GM23338 (cell line): ENCODE measurements around the gene TAB3. TPM values are rescaled to one million over a fixed set of nuclear protein-coding genes. Genes with fewer than 3 reads are reported as not detected.

Experiments
- ATAC-seq: fragments of 200-7000 bp; cut with Tn5 transposase; 3 replicates; pipeline ENCODE4 v1.9.1; 2020
- DNase-seq: peaks from one replicate; pipeline ENCODE4 v3.0.0-alpha.2; 2015; ENCODE audit warnings: low spot score
- H2AFZ ChIP-seq: fragments of 200-600 bp; sonication (generic); 2 replicates; pipeline ENCODE4 v1.8.0; 2016; ENCODE audit warnings: antibody characterized with exemption, mild to moderate bottlenecking, moderate library complexity
- H3F3A ChIP-seq: fragments of 200-600 bp; sonication (generic); replicated peaks from 2 replicates; pipeline ENCODE4 v1.8.0; 2017; ENCODE audit warnings: antibody characterized with exemption, mixed run types, low read depth
- H3K27ac ChIP-seq: fragments of 200-600 bp; sonication (generic); 2 replicates; pipeline ENCODE4 v1.6.1; 2016; ENCODE audit warnings: low read depth
- H3K27me3 ChIP-seq: fragments of 200-600 bp; sonication (generic); 2 replicates; pipeline ENCODE4 v1.8.0; 2016; ENCODE audit warnings: mild to moderate bottlenecking, mixed run types, moderate library complexity; ENCODE audit not compliant: insufficient read depth
- H3K36me3 ChIP-seq: fragments of 200-600 bp; sonication (generic); 2 replicates; pipeline ENCODE4 v1.8.0; 2016; ENCODE audit warnings: mild to moderate bottlenecking; ENCODE audit not compliant: insufficient read depth
- H3K4me1 ChIP-seq: fragments of 200-600 bp; sonication (generic); 2 replicates; pipeline ENCODE4 v1.8.0; 2016; ENCODE audit warnings: mild to moderate bottlenecking, moderate library complexity; ENCODE audit not compliant: insufficient read depth
- H3K4me2 ChIP-seq: fragments of 200-600 bp; sonication (generic); 2 replicates; pipeline ENCODE4 v1.7.1; 2017; ENCODE audit warnings: mixed run types
- H3K4me3 ChIP-seq: fragments of 200-600 bp; sonication (generic); 2 replicates; pipeline ENCODE4 v1.6.1; 2016; ENCODE audit warnings: mixed run types
- H3K79me2 ChIP-seq: fragments of 200-600 bp; sonication (generic); replicated peaks from 2 replicates; pipeline ENCODE4 v1.8.0; 2017; ENCODE audit warnings: mild to moderate bottlenecking; ENCODE audit not compliant: insufficient read depth
- H3K9me2 ChIP-seq: fragments of 200-600 bp; sonication (generic); 2 replicates; pipeline ENCODE4 v1.8.0; 2017; ENCODE audit not compliant: insufficient read depth
- H4K20me1 ChIP-seq: fragments of 200-600 bp; sonication (generic); replicated peaks from 2 replicates; pipeline ENCODE4 v1.8.0; 2017; ENCODE audit warnings: mild to moderate bottlenecking; ENCODE audit not compliant: insufficient read depth
- H3K27ac Mint-ChIP-seq: 2 replicates; pipeline ENCODE4 v1.8.0; 2020; ENCODE audit warnings: inconsistent platforms, mild to moderate bottlenecking, moderate library complexity, mixed read lengths
- H3K27me3 Mint-ChIP-seq: 3 replicates; pipeline ENCODE4 v1.8.0; 2022; ENCODE audit warnings: low read depth, mild to moderate bottlenecking, moderate library complexity, mixed read lengths, inconsistent platforms; ENCODE audit not compliant: insufficient read depth, poor library complexity
- H3K36me3 Mint-ChIP-seq: 3 replicates; pipeline ENCODE4 v1.8.0; 2021; ENCODE audit warnings: low read depth, mild to moderate bottlenecking, inconsistent platforms, moderate library complexity, mixed read lengths
- H3K4me1 Mint-ChIP-seq: 3 replicates; pipeline ENCODE4 v1.8.0; 2020; ENCODE audit warnings: mild to moderate bottlenecking, inconsistent platforms, mixed read lengths
- H3K4me3 Mint-ChIP-seq: 3 replicates; pipeline ENCODE4 v1.8.0; 2021; ENCODE audit warnings: moderate library complexity, mild to moderate bottlenecking, inconsistent platforms, mixed read lengths
- H3K9me3 Mint-ChIP-seq: 3 replicates; pipeline ENCODE4 v1.8.0; 2020; ENCODE audit warnings: moderate library complexity, mild to moderate bottlenecking, inconsistent platforms, mixed read lengths
- CREB1 ChIP-seq: fragments of 250-450 bp; sonication (Bioruptor Pico); IDR thresholded peaks from 2 replicates; pipeline ENCODE4 v1.5.0; 2020; ENCODE audit warnings: low read depth, mild to moderate bottlenecking, moderate library complexity
- ETS1 ChIP-seq: IDR thresholded peaks from 2 replicates; pipeline ENCODE4 v1.6.1; 2016; ENCODE audit warnings: antibody characterized with exemption
- EZH2 ChIP-seq: fragments of 200-600 bp; sonication (generic); IDR thresholded peaks from one replicate; pipeline ENCODE4 v1.8.0; 2017; ENCODE audit warnings: antibody characterized with exemption, mild to moderate bottlenecking, low read depth; ENCODE audit not compliant: unreplicated experiment
- EZH2phosphoT487 ChIP-seq: fragments of 200-600 bp; sonication (generic); IDR thresholded peaks from one replicate; pipeline ENCODE4 v1.8.1; 2018; ENCODE audit warnings: antibody characterized with exemption; ENCODE audit not compliant: unreplicated experiment
- JUNB ChIP-seq: IDR thresholded peaks from one replicate; pipeline ENCODE4 v1.6.1; 2016; ENCODE audit warnings: antibody characterized with exemption; ENCODE audit not compliant: unreplicated experiment
- POLR2AphosphoS5 ChIP-seq: IDR thresholded peaks from 2 replicates; pipeline ENCODE4 v1.6.1; 2016; ENCODE audit warnings: antibody characterized with exemption, low read depth
- STAT1 ChIP-seq: IDR thresholded peaks from one replicate; pipeline ENCODE4 v1.6.1; 2016; ENCODE audit warnings: antibody characterized with exemption; ENCODE audit not compliant: unreplicated experiment
- ZNF114 ChIP-seq: fragments of 250-450 bp; sonication (Bioruptor Pico); IDR thresholded peaks from 2 replicates; pipeline ENCODE4 v1.5.0; 2020; ENCODE audit warnings: mild to moderate bottlenecking, moderate library complexity
- ZNF462 ChIP-seq: fragments of 250-450 bp; sonication (Bioruptor Pico); IDR thresholded peaks from 2 replicates; pipeline ENCODE4 v1.5.0; 2020; ENCODE audit warnings: mild to moderate bottlenecking, moderate library complexity
- polyA plus RNA-seq: library from polyadenylated mRNA; unstranded; fragments of >200 nt; fragmentation: Nextera tagmentation; extraction: Ambion mirVana; gene quantifications from 2 replicates; pipeline ENCODE4 v1.2.1, GENCODE V29; 2016
- total RNA-seq: library from RNA; depleted of rRNA; stranded (reverse); fragments of >200 nt; shearing (Covaris generic); gene quantifications from 2 replicates; pipeline ENCODE4 v1.2.3, GENCODE V29; 2014

The TAB3 gene
- total and polyA plus RNA-seq, 2 experiments from 2014 or later, result 4.4 to 21.7 TPM

GRCh38 chrX:30892591-30892990 lies 3.5 kb upstream of the TAB3 start (continued):
- no peak for TF ChIP-seq ZNF462 (CRISPR knock-in tag)

GRCh38 chrX:30888526-30889146 lies 418 bp downstream of the TAB3 start:
- Histone ChIP-seq H3K27me3 (no peaks in the 10 kb centered on the region), H3K36me3 (no peaks in the 10 kb centered on the region), H3K79me2 (peaks cover 39% of the 10 kb centered on the region), H3F3A (no peaks in the 10 kb centered on the region), H3K4me3 (peak overlapping the region; percentile 71), H2AFZ (peak overlapping the region; percentile 43), H4K20me1 (no peaks in the 10 kb centered on the region), H3K27ac (no peak overlapping the region), H3K9me2 (no peaks in the 10 kb centered on the region), H3K4me1 (no peaks in the 10 kb centered on the region), H3K4me2 (peak overlapping the region; percentile 81)
- Mint-ChIP-seq H3K36me3 (no peaks in the 10 kb centered on the region; the same call in 2 of the 3 replicates), H3K27ac (no peak overlapping the region), H3K9me3 (no peaks in the 10 kb centered on the region; the same call in 2 of the 3 replicates), H3K27me3 (peaks cover 2% of the 10 kb centered on the region), H3K4me1 (peaks cover 23% of the 10 kb centered on the region), H3K4me3 (peak overlapping the region; percentile 83)
- DNase-seq (peak; percentile 29), ATAC-seq (peak; percentile 58)
- TF ChIP-seq POLR2AphosphoS5 (no peak), EZH2 (no peak), ETS1 (no peak), EZH2phosphoT487 (no peak), CREB1 (no peak), ZNF114 (CRISPR knock-in tag) (no peak), STAT1 (no peak), JUNB (no peak)
